ENCODE data around the gene OPRM1. TPM values are rescaled to one million over a fixed set of nuclear protein-coding genes. Genes with fewer than 3 reads are reported as not detected.

The OPRM1 gene
- total and polyA plus RNA-seq, 2 of the 8 experiments (the other 6 are each of a cell fraction or from before 2014, with no cell fraction given), result not detected

DNA sequence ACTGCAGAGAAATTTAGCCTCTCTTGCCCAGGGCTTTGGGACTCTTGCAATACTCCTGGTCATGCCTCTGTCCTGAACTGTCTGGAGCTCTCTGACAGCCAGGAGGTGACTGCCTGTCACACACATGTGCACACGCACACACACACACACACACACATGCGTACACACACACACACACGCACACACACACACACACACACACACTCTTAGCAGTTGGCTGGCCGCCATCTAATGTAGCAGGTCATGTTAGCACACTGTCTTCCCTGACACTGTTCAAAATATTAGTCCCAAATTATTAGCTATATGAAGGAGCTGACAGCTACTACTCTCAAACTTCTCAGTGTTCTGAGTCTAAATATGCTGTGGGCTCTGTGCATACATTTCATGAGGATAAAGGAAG lies 256.7 kb downstream of the OPRM1 start:
- H3K4me1 ChIP-seq (replicated peaks in 1 of 4; ENCODE audit: control insufficient read depth in 3 of 4, insufficient read depth in 4 of 4, low read length in 3 of 4), result no peaks in the 10 kb centered on the region
- H3K4me3 ChIP-seq (ENCODE audit: extremely low read depth in 1 of 4, insufficient read depth in 2 of 4, low read depth in 3 of 4, low read length in 4 of 4), result no peak overlapping the region
- H4K8ac ChIP-seq (ENCODE audit: extremely low read depth, insufficient read depth, low read length), result no peak overlapping the region
- H3K79me2 ChIP-seq (ENCODE audit: control insufficient read depth in 1 of 2, insufficient read depth in 2 of 2, low read length in 2 of 2), result no peaks in the 10 kb centered on the region
- no peaks in the 10 kb centered on the region for H3K27me3 ChIP-seq (replicated peaks in 1 of 4; ENCODE audit: control insufficient read depth in 3 of 4, extremely low read depth in 1 of 4, insufficient read depth in 3 of 4, low read length in 3 of 4)
- H3K14ac ChIP-seq (ENCODE audit: insufficient read length), result no peak overlapping the region
- FAIRE-seq (no peak), DNase-seq (ENCODE audit: low read depth in 1 of 2, low spot score in 2 of 2) (no peak)
- no peak overlapping the region for H3K4me2 ChIP-seq (ENCODE audit: insufficient read depth in 1 of 2, low read depth in 2 of 2, low read length in 2 of 2)
- POLR2A ChIA-PET (ENCODE audit: partially characterized antibody), result no interaction called here
- no peaks in the 10 kb centered on the region for H3K36me3 ChIP-seq (ENCODE audit: control insufficient read depth in 2 of 4, insufficient read depth in 4 of 4, low read length in 3 of 4)
- no peak overlapping the region for H3K56ac ChIP-seq (replicated peaks; ENCODE audit: insufficient read length, low read depth, low read length)
- no peaks in the 10 kb centered on the region for H3K9me3 ChIP-seq (ENCODE audit: insufficient read depth in 2 of 2, low read depth in 1 of 2, low read length in 1 of 2)
- no peak overlapping the region for H3K27ac ChIP-seq (ENCODE audit: low read depth, low read length)
- H2BK15ac ChIP-seq (ENCODE audit: low read length), result no peak overlapping the region
- 52% methylated on average over 3 of the region's 4 CpGs; no CpG with 5 or more reads in 1 of the 2 experiments for WGBS, 2 experiments (ENCODE audit: extremely low coverage in 1 of 2, insufficient coverage in 1 of 2, insufficient read length in 1 of 2, insufficient replicate concordance in 2 of 2, low coverage in 1 of 2, low lambda C conversion rate in 2 of 2, missing lambda C conversion rate in 1 of 2)
- no peaks in the 10 kb centered on the region for H4K20me1 ChIP-seq (replicated peaks in 1 of 2; ENCODE audit: control insufficient read depth in 1 of 2, insufficient read depth in 2 of 2, low read length in 2 of 2)
- H2AK5ac ChIP-seq (ENCODE audit: low read depth, low read length), result no peak overlapping the region
- no peak overlapping the region for H3K4ac ChIP-seq (replicated peaks; ENCODE audit: insufficient read length, low read depth, low read length)
- H3K23ac ChIP-seq (ENCODE audit: insufficient read length), result no peak overlapping the region
- CTCF ChIA-PET (ENCODE audit: partially characterized antibody), result interaction anchor here (0.6 to 1.2 kb wide), 4 partner anchors 19 to 1067 kb away, joined by 3 to 7 read pairs (median 4); no protein-coding TSS in a partner anchor
- H3K18ac ChIP-seq (ENCODE audit: extremely low read depth, low read length), result no peak overlapping the region
- H2AFZ ChIP-seq (ENCODE audit: low read length), result no peak overlapping the region
- no peaks in the 10 kb centered on the region for H3K79me1 ChIP-seq (ENCODE audit: low read depth, low read length)
- H2BK12ac ChIP-seq (ENCODE audit: low read depth, low read length), result no peak overlapping the region
- H4K91ac ChIP-seq (replicated peaks; ENCODE audit: insufficient read length, low read length), result no peak overlapping the region
- H3K9ac ChIP-seq (replicated peaks in 1 of 4; ENCODE audit: extremely low read depth in 1 of 4, low read depth in 3 of 4, low read length in 3 of 4), result no peak overlapping the region
- no peak overlapping the region for H2BK120ac ChIP-seq (replicated peaks; ENCODE audit: low read depth, low read length)
- H2BK5ac ChIP-seq (ENCODE audit: low read depth, low read length), result no peak overlapping the region
- H3K23me2 ChIP-seq (ENCODE audit: low read depth, low read length), result no peaks in the 10 kb centered on the region
- no peak overlapping the region for H4K5ac ChIP-seq (ENCODE audit: insufficient read length, low read depth, low read length)
- no peak overlapping the region for H2BK20ac ChIP-seq (ENCODE audit: low read length)

Measured in H1 (cell line).